ENCODE measurements around the gene MYO9A.

The MYO9A gene

GRCh38 chr15:71939981-71940588 is 177.9 kb downstream of the MYO9A start:
- DNase-seq (ENCODE audit: insufficient read length), result no peak
- TF ChIP-seq POLR2A (IDR thresholded peaks at IDR 0.05; ENCODE audit: low read depth, low read length) (no peak), POLR2AphosphoS5 (IDR thresholded peaks at IDR 0.05; ENCODE audit: low read depth, low read length) (no peak), TAF1 (IDR thresholded peaks at IDR 0.05; ENCODE audit: borderline replicate concordance, low read depth, low read length) (no peak)
- FAIRE-seq, result peak; percentile 66

GRCh38 chr15:71937650-71938311 is 180.2 kb downstream of the MYO9A start:
- no peak for FAIRE-seq
- DNase-seq (ENCODE audit: insufficient read length), result no peak
- TF ChIP-seq TAF1 (IDR thresholded peaks at IDR 0.05; ENCODE audit: borderline replicate concordance, low read depth, low read length) (no peak), POLR2A (IDR thresholded peaks at IDR 0.05; ENCODE audit: low read depth, low read length) (no peak), POLR2AphosphoS5 (IDR thresholded peaks at IDR 0.05; ENCODE audit: low read depth, low read length) (no peak)

- DNase-seq (ENCODE audit: insufficient read length) (no peak), FAIRE-seq (no peak)
- no peak for TF ChIP-seq TAF1 (IDR thresholded peaks at IDR 0.05; ENCODE audit: borderline replicate concordance, low read depth, low read length)
These were observed 183.5 kb downstream of the MYO9A start for GRCh38 chr15:71934446-71934845.

GRCh38 chr15:71932689-71933088 is 185.3 kb downstream of the MYO9A start:
- no peak for FAIRE-seq
- TF ChIP-seq POLR2AphosphoS5 (IDR thresholded peaks at IDR 0.05; ENCODE audit: low read depth, low read length), result no peak
- TF ChIP-seq TAF1 (IDR thresholded peaks at IDR 0.05; ENCODE audit: borderline replicate concordance, low read depth, low read length), result no peak
- no peak for TF ChIP-seq POLR2A (IDR thresholded peaks at IDR 0.05; ENCODE audit: low read depth, low read length)
- no peak for DNase-seq (ENCODE audit: insufficient read length)

GRCh38 chr15:71931261-71931660 is 186.7 kb downstream of the MYO9A start:
- TF ChIP-seq TAF1 (IDR thresholded peaks at IDR 0.05; ENCODE audit: borderline replicate concordance, low read depth, low read length) (no peak), POLR2AphosphoS5 (IDR thresholded peaks at IDR 0.05; ENCODE audit: low read depth, low read length) (no peak), POLR2A (IDR thresholded peaks at IDR 0.05; ENCODE audit: low read depth, low read length) (no peak)
- no peak for FAIRE-seq
- DNase-seq (ENCODE audit: insufficient read length), result no peak

GRCh38 chr15:71925145-71925544 is 192.8 kb downstream of the MYO9A start:
- TF ChIP-seq POLR2A (IDR thresholded peaks at IDR 0.05; ENCODE audit: low read depth, low read length) (no peak), POLR2AphosphoS5 (IDR thresholded peaks at IDR 0.05; ENCODE audit: low read depth, low read length) (no peak), TAF1 (IDR thresholded peaks at IDR 0.05; ENCODE audit: borderline replicate concordance, low read depth, low read length) (no peak)
- no peak for FAIRE-seq
- no peak for DNase-seq (ENCODE audit: insufficient read length)

GRCh38 chr15:71921191-71921590 is 196.8 kb downstream of the MYO9A start:
- DNase-seq (ENCODE audit: insufficient read length) (no peak), FAIRE-seq (no peak)
- no peak for TF ChIP-seq TAF1 (IDR thresholded peaks at IDR 0.05; ENCODE audit: borderline replicate concordance, low read depth, low read length)
- TF ChIP-seq POLR2AphosphoS5 (IDR thresholded peaks at IDR 0.05; ENCODE audit: low read depth, low read length), result no peak
- TF ChIP-seq POLR2A (IDR thresholded peaks at IDR 0.05; ENCODE audit: low read depth, low read length), result no peak

GRCh38 chr15:71920573-71920972 is 197.4 kb downstream of the MYO9A start:
- DNase-seq (ENCODE audit: insufficient read length) (no peak), FAIRE-seq (no peak)
- TF ChIP-seq POLR2AphosphoS5 (IDR thresholded peaks at IDR 0.05; ENCODE audit: low read depth, low read length) (no peak), TAF1 (IDR thresholded peaks at IDR 0.05; ENCODE audit: borderline replicate concordance, low read depth, low read length) (no peak), POLR2A (IDR thresholded peaks at IDR 0.05; ENCODE audit: low read depth, low read length) (no peak)

- DNase-seq (ENCODE audit: insufficient read length) (no peak), FAIRE-seq (no peak)
- TF ChIP-seq POLR2A (IDR thresholded peaks at IDR 0.05; ENCODE audit: low read depth, low read length) (no peak), TAF1 (IDR thresholded peaks at IDR 0.05; ENCODE audit: borderline replicate concordance, low read depth, low read length) (no peak), POLR2AphosphoS5 (IDR thresholded peaks at IDR 0.05; ENCODE audit: low read depth, low read length) (no peak)
These were observed 201.1 kb downstream of the MYO9A start for GRCh38 chr15:71916834-71917233.

- TF ChIP-seq TAF1 (IDR thresholded peaks at IDR 0.05; ENCODE audit: borderline replicate concordance, low read depth, low read length) (no peak), POLR2AphosphoS5 (IDR thresholded peaks at IDR 0.05; ENCODE audit: low read depth, low read length) (no peak), POLR2A (IDR thresholded peaks at IDR 0.05; ENCODE audit: low read depth, low read length) (no peak)
- FAIRE-seq (peak; percentile 9), DNase-seq (ENCODE audit: insufficient read length) (peak; percentile 7)
These were observed 203.9 kb downstream of the MYO9A start for GRCh38 chr15:71914092-71914491.

GRCh38 chr15:71899674-71900073 is 218.3 kb downstream of the MYO9A start:
- no peak for DNase-seq (ENCODE audit: insufficient read length)
- TF ChIP-seq POLR2A (IDR thresholded peaks at IDR 0.05; ENCODE audit: low read depth, low read length), result no peak
- TF ChIP-seq TAF1 (IDR thresholded peaks at IDR 0.05; ENCODE audit: borderline replicate concordance, low read depth, low read length), result no peak
- no peak for TF ChIP-seq POLR2AphosphoS5 (IDR thresholded peaks at IDR 0.05; ENCODE audit: low read depth, low read length)
- no peak for FAIRE-seq

- no peak for DNase-seq (ENCODE audit: insufficient read length)
- FAIRE-seq, result no peak
- no peak for TF ChIP-seq POLR2A (IDR thresholded peaks at IDR 0.05; ENCODE audit: low read depth, low read length)
These were observed 224.3 kb downstream of the MYO9A start for GRCh38 chr15:71893691-71894090.

Data from GM12892 (cell line).